Type B pancreatic cell (in vitro differentiated cells): ENCODE data around the gene IL17D. TPM values are rescaled to one million over a fixed set of nuclear protein-coding genes. Genes with fewer than 3 reads are reported as not detected.

Experiments used
- DNase-seq: peaks from one replicate; pipeline ENCODE4 v3.0.0; 2021; ENCODE audit warnings: mixed read lengths; ENCODE audit not compliant: unreplicated experiment; ENCODE audit errors: extremely low spot score
- H3K27ac Mint-ChIP-seq: 2 replicates; pipeline ENCODE4 v1.8.0; 2021; ENCODE audit warnings: mild to moderate bottlenecking, mixed read lengths
- H3K27me3 Mint-ChIP-seq: 2 replicates; pipeline ENCODE4 v1.8.0; 2021; ENCODE audit warnings: mixed read lengths
- H3K36me3 Mint-ChIP-seq: 2 replicates; pipeline ENCODE4 v1.8.0; 2021; ENCODE audit warnings: mixed read lengths
- H3K4me1 Mint-ChIP-seq: one replicate; pipeline ENCODE4 v1.8.0; 2021; ENCODE audit warnings: mixed read lengths; ENCODE audit not compliant: unreplicated experiment
- H3K4me3 Mint-ChIP-seq: 2 replicates; pipeline ENCODE4 v1.8.0; 2021; ENCODE audit warnings: mild to moderate bottlenecking, mixed read lengths
- H3K9me3 Mint-ChIP-seq: 2 replicates; pipeline ENCODE4 v1.8.0; 2021; ENCODE audit warnings: mixed read lengths
- total RNA-seq: library from RNA; stranded (reverse); gene quantifications from 2 replicates; pipeline ENCODE4 v1.2.1, GENCODE V29; 2021; ENCODE audit warnings: low replicate concordance
- TF ChIP-seq, protein P1 (sequence below): fragments of 200-600 bp; sonication (generic); conservative IDR thresholded peaks from 2 replicates; pipeline ENCODE4 v1.5.0; 2021; ENCODE audit warnings: antibody characterized with exemption, mild to moderate bottlenecking

The IL17D gene
- total RNA-seq, 1 donor from 2014 or later: 6.3 TPM

DNA sequence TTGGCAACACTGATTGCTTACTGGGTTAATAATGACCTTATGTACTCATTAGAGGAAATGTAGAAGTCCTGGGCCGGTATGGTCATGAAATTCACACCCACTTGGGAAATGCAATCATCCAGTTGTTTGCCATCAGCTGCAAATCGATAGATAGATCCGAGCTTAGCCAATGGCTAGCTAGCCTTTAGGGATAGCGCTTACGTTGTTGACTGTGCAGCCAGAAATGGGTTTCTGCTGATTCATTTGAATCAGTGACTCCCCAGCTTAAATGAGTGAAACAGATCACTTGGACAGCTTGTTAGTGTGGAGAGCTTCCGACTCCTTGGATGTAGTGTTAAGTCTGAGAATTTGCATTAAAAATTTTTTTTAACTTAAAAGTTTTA is 11.8 kb downstream of the IL17D start:
- Mint-ChIP-seq H3K36me3 (no peaks in the 10 kb centered on the region), H3K27ac (no peak overlapping the region), H3K27me3 (peaks cover 15% of the 10 kb centered on the region), H3K4me3 (no peak overlapping the region), H3K4me1 (peaks cover 14% of the 10 kb centered on the region), H3K9me3 (no peaks in the 10 kb centered on the region)
- no peak for DNase-seq
- TF ChIP-seq, protein P1, sequence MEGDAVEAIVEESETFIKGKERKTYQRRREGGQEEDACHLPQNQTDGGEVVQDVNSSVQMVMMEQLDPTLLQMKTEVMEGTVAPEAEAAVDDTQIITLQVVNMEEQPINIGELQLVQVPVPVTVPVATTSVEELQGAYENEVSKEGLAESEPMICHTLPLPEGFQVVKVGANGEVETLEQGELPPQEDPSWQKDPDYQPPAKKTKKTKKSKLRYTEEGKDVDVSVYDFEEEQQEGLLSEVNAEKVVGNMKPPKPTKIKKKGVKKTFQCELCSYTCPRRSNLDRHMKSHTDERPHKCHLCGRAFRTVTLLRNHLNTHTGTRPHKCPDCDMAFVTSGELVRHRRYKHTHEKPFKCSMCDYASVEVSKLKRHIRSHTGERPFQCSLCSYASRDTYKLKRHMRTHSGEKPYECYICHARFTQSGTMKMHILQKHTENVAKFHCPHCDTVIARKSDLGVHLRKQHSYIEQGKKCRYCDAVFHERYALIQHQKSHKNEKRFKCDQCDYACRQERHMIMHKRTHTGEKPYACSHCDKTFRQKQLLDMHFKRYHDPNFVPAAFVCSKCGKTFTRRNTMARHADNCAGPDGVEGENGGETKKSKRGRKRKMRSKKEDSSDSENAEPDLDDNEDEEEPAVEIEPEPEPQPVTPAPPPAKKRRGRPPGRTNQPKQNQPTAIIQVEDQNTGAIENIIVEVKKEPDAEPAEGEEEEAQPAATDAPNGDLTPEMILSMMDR: no peak

DNA sequence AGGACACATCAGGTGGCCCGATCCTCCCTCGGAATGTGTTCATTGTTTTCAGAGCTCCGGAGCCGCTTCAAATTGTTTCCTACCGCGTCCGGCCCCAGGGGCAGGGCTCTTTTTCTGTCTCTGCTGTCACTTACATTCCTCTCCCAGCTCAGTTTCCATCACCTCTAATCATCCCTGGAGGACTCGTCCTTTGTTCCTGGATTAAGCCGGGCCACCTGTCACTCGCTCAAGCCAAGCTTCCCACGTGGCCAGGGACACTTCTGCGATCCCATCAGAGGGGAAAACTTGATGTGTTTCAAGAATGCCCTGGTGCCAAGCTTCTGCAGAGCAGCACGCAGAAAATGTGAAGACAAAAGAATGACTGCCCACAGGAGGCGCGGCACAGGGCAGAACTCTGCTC is 13.5 kb downstream of the IL17D start:
- no peak for DNase-seq
- peak overlapping the region; percentile 30 for H3K4me3 Mint-ChIP-seq
- TF ChIP-seq, protein P1: no peak
- peaks cover 16% of the 10 kb centered on the region for H3K27me3 Mint-ChIP-seq
- H3K36me3 Mint-ChIP-seq: no peaks in the 10 kb centered on the region
- no peaks in the 10 kb centered on the region for H3K9me3 Mint-ChIP-seq
- H3K4me1 Mint-ChIP-seq: peaks cover 14% of the 10 kb centered on the region
- no peak overlapping the region for H3K27ac Mint-ChIP-seq

DNA sequence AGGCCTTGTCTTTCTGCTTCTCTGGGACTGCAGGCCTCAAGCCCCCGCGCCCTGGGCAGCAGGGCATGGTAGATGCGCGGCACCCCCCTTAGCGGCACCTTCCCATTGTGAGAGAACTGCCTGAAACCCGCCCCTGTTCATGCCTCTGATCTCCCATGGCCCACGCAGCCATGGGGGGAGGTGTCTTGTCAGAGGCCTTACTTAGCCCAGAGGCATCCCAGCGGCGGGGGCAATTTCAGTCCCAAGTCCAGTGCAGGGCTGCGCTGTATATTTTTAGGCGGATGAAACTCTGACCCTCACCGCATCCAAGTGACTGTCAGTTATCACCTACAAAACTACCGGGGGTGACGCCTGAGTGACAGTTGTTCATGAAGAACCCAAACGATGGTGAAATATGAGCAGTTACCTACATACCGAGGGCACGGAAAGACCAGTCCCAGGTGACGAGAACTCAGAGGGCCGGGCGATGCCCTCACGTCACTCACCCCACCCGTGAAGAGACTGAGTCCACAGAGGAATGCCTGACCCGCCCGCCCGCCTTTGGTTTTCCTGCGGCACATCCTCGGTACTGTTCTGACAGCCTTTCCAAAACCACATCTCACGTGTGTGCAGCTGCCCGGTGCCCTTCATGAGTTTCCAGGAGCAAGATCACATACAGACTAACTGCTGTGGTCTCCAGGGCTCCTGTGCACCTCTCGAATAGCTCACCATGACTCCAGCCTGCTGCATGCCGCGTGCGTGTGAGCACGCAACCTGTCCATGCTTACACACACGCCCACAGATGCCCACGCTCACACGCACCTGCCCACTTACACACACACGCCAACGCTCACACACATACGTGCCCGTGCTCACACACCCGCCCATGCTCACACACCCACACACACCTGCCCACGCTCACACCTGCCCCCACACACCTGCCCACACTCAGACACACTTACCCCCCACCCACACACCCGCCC is 14.4 kb downstream of the IL17D start:
- H3K27me3 Mint-ChIP-seq: peaks cover 23% of the 10 kb centered on the region
- peaks cover 2% of the 10 kb centered on the region for H3K36me3 Mint-ChIP-seq
- no peak for DNase-seq
- peaks cover 14% of the 10 kb centered on the region for H3K4me1 Mint-ChIP-seq
- no peak overlapping the region for H3K27ac Mint-ChIP-seq
- no peak overlapping the region for H3K4me3 Mint-ChIP-seq
- no peaks in the 10 kb centered on the region for H3K9me3 Mint-ChIP-seq
- TF ChIP-seq, protein P1: no peak

DNA sequence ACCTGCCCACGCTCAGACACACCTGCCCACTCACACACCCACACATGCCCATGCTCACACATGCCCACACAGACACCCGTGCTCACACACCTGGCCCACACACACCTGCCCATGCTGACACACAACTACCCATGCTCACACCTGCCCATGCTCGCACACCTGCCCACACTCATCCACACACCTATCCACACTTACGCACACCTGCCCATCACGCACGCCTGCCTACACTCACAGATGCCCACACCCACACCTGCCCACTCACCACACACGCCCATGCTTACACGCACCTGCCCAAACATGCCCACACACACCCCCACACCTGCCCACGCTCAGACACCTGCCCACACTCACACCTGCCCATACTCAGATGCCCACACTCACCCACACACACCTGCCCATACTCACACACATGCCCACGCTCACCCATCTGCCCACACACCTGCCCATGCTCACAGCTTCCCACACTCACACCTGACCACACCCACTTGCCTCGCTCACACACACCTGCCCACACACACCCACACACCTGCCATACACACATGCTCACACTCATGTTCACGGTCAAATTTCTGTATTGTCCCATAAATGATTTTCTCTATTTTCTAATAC is 15.6 kb downstream of the IL17D start:
- Mint-ChIP-seq H3K27me3 (peaks cover 20% of the 10 kb centered on the region), H3K9me3 (no peaks in the 10 kb centered on the region), H3K4me3 (no peak overlapping the region), H3K27ac (no peak overlapping the region), H3K36me3 (peaks cover 4% of the 10 kb centered on the region), H3K4me1 (peaks cover 12% of the 10 kb centered on the region)
- TF ChIP-seq, protein P1: no peak
- DNase-seq: no peak

DNA sequence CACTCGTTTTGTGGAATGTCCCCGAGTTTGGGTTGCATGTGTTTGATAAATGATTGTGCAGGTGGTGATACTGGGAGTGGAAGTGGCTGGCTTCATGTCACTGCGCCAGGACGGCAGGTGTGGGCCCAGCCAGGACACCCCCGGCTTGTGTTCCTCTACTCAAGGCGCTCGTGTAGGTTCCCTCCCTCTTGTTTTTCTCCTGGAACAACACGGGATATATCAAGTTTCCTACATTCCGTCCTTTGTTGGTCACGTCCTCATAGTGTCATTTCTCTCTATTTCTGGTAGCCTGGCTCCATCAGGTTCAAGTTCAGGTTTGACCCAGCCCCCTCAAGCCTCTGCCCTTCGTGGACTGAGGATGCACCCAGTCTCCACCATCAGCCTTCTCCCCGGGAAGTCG is 16.3 kb downstream of the IL17D start:
- no peaks in the 10 kb centered on the region for H3K9me3 Mint-ChIP-seq
- DNase-seq: no peak
- H3K27ac Mint-ChIP-seq: no peak overlapping the region
- H3K4me3 Mint-ChIP-seq: no peak overlapping the region
- H3K27me3 Mint-ChIP-seq: peaks cover 18% of the 10 kb centered on the region
- peaks cover 4% of the 10 kb centered on the region for H3K36me3 Mint-ChIP-seq
- TF ChIP-seq, protein P1: no peak
- peaks cover 8% of the 10 kb centered on the region for H3K4me1 Mint-ChIP-seq
